Skin epidermis (tissue), 12 donors: ENCODE data around the gene RENBP.

Experiments used
- H3K27ac ChIP-seq, 21 experiments: fragments of 200-600 bp; sonication (generic) in 11 of 21; one replicate each; pipeline ENCODE4 v1.5.0; 2020; ENCODE audit warnings: mild to moderate bottlenecking in 3 of 21, inconsistent platforms in 2 of 21, moderate library complexity in 2 of 21
- H3K4me3 ChIP-seq, 7 experiments: fragments of 200-600 bp; sonication (generic) in 2 of 7; one replicate each; pipeline ENCODE4 v1.5.0; 2020; ENCODE audit warnings: inconsistent platforms in 2 of 7, mild to moderate bottlenecking in 2 of 7, moderate library complexity in 1 of 7

Gene RENBP

GRCh38 chrX:153957224-153957623 lies 12.8 kb upstream of the RENBP start:
- no peak overlapping the region for H3K4me3 ChIP-seq
- no peak overlapping the region for H3K27ac ChIP-seq

GRCh38 chrX:153956044-153956907 lies 11.8 kb upstream of the RENBP start:
- Histone ChIP-seq H3K4me3 (no peak overlapping the region), H3K27ac (no peak overlapping the region)

GRCh38 chrX:153955228-153955732 lies 10.8 kb upstream of the RENBP start:
- no peak overlapping the region for H3K4me3 ChIP-seq
- no peak overlapping the region for H3K27ac ChIP-seq

- H3K27ac ChIP-seq, result no peak overlapping the region
- no peak overlapping the region for H3K4me3 ChIP-seq
Measured at GRCh38 chrX:153954558-153955227, 10.2 kb upstream of the RENBP start.

- peak overlapping the region in 4 of 21 experiments; percentile 17 to 35 (median 28) for H3K27ac ChIP-seq
Measured at GRCh38 chrX:153953892-153954557, 9.6 kb upstream of the RENBP start.

GRCh38 chrX:153953342-153953830 lies 8.9 kb upstream of the RENBP start:
- peak overlapping the region in 4 of 21 experiments; percentile 17 to 35 (median 28) for H3K27ac ChIP-seq

More at GRCh38 chrX:153953892-153954557, 9.6 kb upstream of the RENBP start:
- H3K4me3 ChIP-seq, result no peak overlapping the region

GRCh38 chrX:153952373-153953026 lies 8.1 kb upstream of the RENBP start:
- Histone ChIP-seq H3K27ac (peak overlapping the region in 1 of 21 experiments; percentile 23), H3K4me3 (no peak overlapping the region)

More at GRCh38 chrX:153953342-153953830, 8.9 kb upstream of the RENBP start:
- no peak overlapping the region for H3K4me3 ChIP-seq

GRCh38 chrX:153951683-153952372 lies 7.4 kb upstream of the RENBP start:
- Histone ChIP-seq H3K27ac (no peak overlapping the region), H3K4me3 (no peak overlapping the region)

GRCh38 chrX:153950127-153950526 lies 5.7 kb upstream of the RENBP start:
- Histone ChIP-seq H3K27ac (no peak overlapping the region), H3K4me3 (no peak overlapping the region)

GRCh38 chrX:153948847-153949805 lies 4.7 kb upstream of the RENBP start:
- peak overlapping the region in 3 of 21 experiments; percentile 6 to 62 (median 21) for H3K27ac ChIP-seq
- H3K4me3 ChIP-seq, result no peak overlapping the region

- H3K27ac ChIP-seq, result peak overlapping the region in 2 of 21 experiments; percentile 8 to 13
- no peak overlapping the region for H3K4me3 ChIP-seq
Measured at GRCh38 chrX:153948002-153948466, 3.6 kb upstream of the RENBP start.

- Histone ChIP-seq H3K4me3 (no peak overlapping the region), H3K27ac (peak overlapping the region in 3 of 21 experiments; percentile 13 to 30 (median 26))
Measured at GRCh38 chrX:153947009-153947769, 2.7 kb upstream of the RENBP start.

- no peak overlapping the region for H3K4me3 ChIP-seq
Measured at GRCh38 chrX:153945956-153946943, 1.8 kb upstream of the RENBP start.

GRCh38 chrX:153944800-153945150 lies 332 bp upstream of the RENBP start:
- peak overlapping the region in 4 of 7 experiments; percentile 13 to 30 (median 26) for H3K4me3 ChIP-seq
- peak overlapping the region in 13 of 21 experiments; percentile 33 to 77 (median 64) for H3K27ac ChIP-seq

More at GRCh38 chrX:153945956-153946943, 1.8 kb upstream of the RENBP start:
- no peak overlapping the region for H3K27ac ChIP-seq
